Upper lobe of left lung (tissue), 6 donors: ENCODE results near the gene WNT6. TPM values are rescaled to one million over a fixed set of nuclear protein-coding genes. Genes with fewer than 3 reads are reported as not detected.

Source experiments
- ATAC-seq, 2 donors: fragments of 200-7000 bp; cut with Tn5 transposase; one replicate each; pipeline ENCODE4 v1.9.1; 2022; ENCODE audit warnings: mild to moderate bottlenecking in 2 of 2, moderate library complexity in 2 of 2; ENCODE audit not compliant: low FRiP score in 2 of 2
- DNase-seq, 2 donors: peaks; one replicate each; pipeline ENCODE4 v3.0.0-alpha.2; 2019 to 2020
- H3K27ac ChIP-seq, 4 donors: fragments of 200-600 bp; sonication (generic); one replicate each; pipeline ENCODE4 v1.5.1; 2016 to 2019
- H3K27me3 ChIP-seq, 4 donors: fragments of 200-600 bp; sonication (generic); one replicate each; pipeline ENCODE4 v1.5.1; 2017 to 2019
- H3K36me3 ChIP-seq, 4 donors: fragments of 200-600 bp; sonication (generic); one replicate each; pipeline ENCODE4 v1.5.1; 2016 to 2019
- H3K4me1 ChIP-seq, 4 donors: fragments of 200-600 bp; sonication (generic); one replicate each; pipeline ENCODE4 v1.5.1; 2018 to 2019
- H3K4me3 ChIP-seq, 4 donors: fragments of 200-600 bp; sonication (generic); one replicate each; pipeline ENCODE4 v1.5.1; 2017 to 2019; ENCODE audit warnings: mild to moderate bottlenecking in 2 of 4, moderate library complexity in 1 of 4
- H3K9me3 ChIP-seq, 4 donors: fragments of 200-600 bp; sonication (generic); one replicate each; pipeline ENCODE4 v1.5.1; 2018 to 2019
- CTCF ChIP-seq, 6 experiments: fragments of 450-650 bp in 4 of 6; fragments of 200-600 bp in 2 of 6; sonication (generic) in 2 of 6; IDR thresholded peaks; one replicate each; pipeline ENCODE4 v1.5.1; 2016 to 2019; ENCODE audit warnings: antibody characterized with exemption in 6 of 6
- EP300 ChIP-seq, 4 donors: sonication (generic); formaldehyde crosslinking; IDR thresholded peaks; one replicate each; pipeline ENCODE4 v1.5.1; 2017; ENCODE audit warnings: antibody characterized with exemption in 4 of 4, control low read depth in 2 of 4
- POLR2A ChIP-seq, 4 donors: fragments of 450-650 bp; IDR thresholded peaks; one replicate each; pipeline ENCODE4 v1.5.1; 2016 to 2017; ENCODE audit warnings: antibody characterized with exemption in 4 of 4, mild to moderate bottlenecking in 2 of 4
- POLR2AphosphoS5 ChIP-seq, 2 donors: sonication (generic); formaldehyde crosslinking; IDR thresholded peaks; one replicate each; pipeline ENCODE4 v1.5.1; 2017; ENCODE audit warnings: antibody characterized with exemption in 2 of 2
- WGBS, 2 donors: methylation state at CpG; one replicate each; pipeline ENCODE4 v1.1.5; 2017 to 2018; 5-methylcytosine and 5-hydroxymethylcytosine counted together
- total RNA-seq, 6 donors: library from RNA; depleted of rRNA in 4 of 6; stranded (reverse); fragments of >200 nt in 4 of 6; gene quantifications; one replicate each; pipeline versions ENCODE4 v1.1.0 to v1.2.1, GENCODE V29; 2016 to 2021
- donor health status: DM: no; HTN: no; CAD: no; lungs with moderate emphysema.
- donor health status: DM: no; HTN: yes; CAD: no; lungs with severe emphysema.

The WNT6 gene
- total RNA-seq, 6 donors from 2014 or later = 0.31 to 4.2 (median 0.44) TPM; not detected in 3

- Histone ChIP-seq H3K36me3 (no peaks in the 10 kb centered on the region), H3K4me3 (peak overlapping the region in 2 of 4 donors; percentile 11 to 27), H3K4me1 (peaks cover 31 to 37% (median 35%) of the 10 kb centered on the region in 4 donors), H3K27ac (no peak overlapping the region), H3K9me3 (no peaks in the 10 kb centered on the region), H3K27me3 (peaks cover 3 to 48% (median 22%) of the 10 kb centered on the region in 4 donors)
- 2 to 7% methylated on average over 14 to 31 of the region's 34 CpGs for WGBS, 2 donors
- DNase-seq (peak in 1 of 2 donors; percentile 85), ATAC-seq (no peak)
- TF ChIP-seq EP300 (IDR thresholded peaks at IDR 0.05) = no peak
Observed at GRCh38 chr2:218897394-218898108, 37.9 kb downstream of the WNT6 start.

DNA sequence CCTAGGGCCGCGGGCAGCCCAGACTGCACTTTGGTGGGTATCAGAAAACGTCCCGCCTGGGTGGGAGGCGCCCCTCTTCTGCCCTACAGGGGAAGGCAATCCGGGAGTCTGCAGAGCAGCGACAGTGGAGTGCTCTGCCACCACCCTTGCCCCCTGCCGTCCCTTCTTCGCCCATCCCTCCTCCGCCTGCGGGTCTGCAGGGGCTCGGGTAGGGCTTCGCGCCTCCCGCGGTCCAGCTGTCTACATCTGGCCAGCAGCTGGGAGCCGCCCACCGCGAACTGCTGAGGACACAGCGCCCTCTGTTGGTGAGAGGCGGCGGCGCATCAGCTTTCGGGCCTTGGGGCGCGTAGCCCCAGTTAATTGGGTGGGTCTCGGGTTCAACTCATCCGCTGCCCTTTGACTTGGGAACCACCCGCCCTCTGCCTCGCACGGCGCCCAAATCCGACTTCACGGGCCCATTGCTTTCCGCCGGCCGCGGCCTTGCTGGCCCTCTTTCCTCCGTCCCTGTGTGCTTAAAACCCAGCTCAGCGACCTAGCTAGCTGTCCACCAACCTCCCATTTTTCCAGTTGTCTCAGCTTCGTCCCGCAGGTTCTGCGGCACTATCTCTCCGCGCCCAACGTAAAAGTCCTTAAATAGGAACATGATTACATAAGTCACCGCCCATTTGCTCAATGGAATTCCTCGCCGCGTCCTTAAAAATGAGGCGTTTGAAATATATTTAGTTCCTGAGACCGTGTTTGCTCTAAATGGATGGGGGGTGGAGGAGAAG, 38.7 kb downstream of the WNT6 start:
- H3K9me3 ChIP-seq = no peaks in the 10 kb centered on the region
- H3K4me1 ChIP-seq = peaks cover 25 to 30% (median 29%) of the 10 kb centered on the region in 4 donors
- no peaks in the 10 kb centered on the region for H3K36me3 ChIP-seq
- no peak overlapping the region for H3K27ac ChIP-seq
- DNase-seq = peak; percentile 70 to 95
- peaks cover 3 to 43% (median 20%) of the 10 kb centered on the region in 4 donors for H3K27me3 ChIP-seq
- H3K4me3 ChIP-seq = peak overlapping the region in 1 of 4 donors; percentile 1
- TF ChIP-seq CTCF (IDR thresholded peaks at IDR 0.05) (peak; percentile 89 to 97 (median 95)), POLR2AphosphoS5 (IDR thresholded peaks at IDR 0.05) (peak in 1 of 2 donors; percentile 34), EP300 (IDR thresholded peaks at IDR 0.05) (no peak), POLR2A (IDR thresholded peaks at IDR 0.05) (no peak)
- ATAC-seq = peak; percentile 82 to 92
- 6% methylated on average over 31 of the region's 52 CpGs for WGBS, 2 donors

GRCh38 chr2:218899147-218899546, 39.5 kb downstream of the WNT6 start:
- no peak overlapping the region for H3K4me3 ChIP-seq
- ATAC-seq = no peak
- DNase-seq = no peak
- H3K36me3 ChIP-seq = no peaks in the 10 kb centered on the region
- H3K9me3 ChIP-seq = no peaks in the 10 kb centered on the region
- whole genome bisulfite sequencing, 2 donors = 28 to 38% methylated on average over 12 of the region's 12 CpGs
- peaks cover 21 to 25% (median 25%) of the 10 kb centered on the region in 4 donors for H3K4me1 ChIP-seq
- no peak overlapping the region for H3K27ac ChIP-seq
- H3K27me3 ChIP-seq = peaks cover 3 to 36% (median 20%) of the 10 kb centered on the region in 4 donors
- TF ChIP-seq EP300 (IDR thresholded peaks at IDR 0.05) (no peak), POLR2A (IDR thresholded peaks at IDR 0.05) (no peak), POLR2AphosphoS5 (IDR thresholded peaks at IDR 0.05) (no peak), CTCF (IDR thresholded peaks at IDR 0.05) (no peak)

GRCh38 chr2:218902427-218902826, 42.8 kb downstream of the WNT6 start:
- no peaks in the 10 kb centered on the region for H3K36me3 ChIP-seq
- H3K9me3 ChIP-seq = no peaks in the 10 kb centered on the region
- peaks cover 12 to 13% (median 13%) of the 10 kb centered on the region in 4 donors for H3K4me1 ChIP-seq
- peaks cover under 1 to 16% (median 9%) of the 10 kb centered on the region in 4 donors for H3K27me3 ChIP-seq
- no peak for DNase-seq
- 75 to 91% methylated on average over 4 of the region's 4 CpGs for WGBS, 2 donors
- ATAC-seq = no peak
- H3K4me3 ChIP-seq = no peak overlapping the region
- no peak overlapping the region for H3K27ac ChIP-seq
- TF ChIP-seq POLR2A (IDR thresholded peaks at IDR 0.05) (no peak), POLR2AphosphoS5 (IDR thresholded peaks at IDR 0.05) (no peak), CTCF (IDR thresholded peaks at IDR 0.05) (no peak), EP300 (IDR thresholded peaks at IDR 0.05) (no peak)

DNA sequence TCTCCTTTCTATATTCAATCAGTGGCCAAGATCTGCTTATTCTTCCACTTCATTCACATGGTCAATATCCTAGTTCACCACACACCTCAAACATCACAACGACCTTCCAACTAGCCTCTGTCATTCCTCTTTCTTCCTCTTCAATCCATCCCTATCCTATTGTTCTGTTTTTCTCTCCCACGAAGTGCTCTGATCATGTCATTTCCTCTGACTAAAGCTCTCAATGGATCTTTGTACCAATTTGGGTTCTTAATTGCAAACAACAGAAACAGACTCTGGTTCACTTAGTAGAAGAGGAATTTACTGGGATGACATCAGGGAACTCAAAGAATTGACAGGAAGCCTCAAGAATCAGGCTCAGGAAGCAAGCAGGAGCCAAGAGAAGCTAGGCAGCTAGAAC, 44.6 kb downstream of the WNT6 start:
- DNase-seq = no peak
- TF ChIP-seq CTCF (IDR thresholded peaks at IDR 0.05) (no peak), EP300 (IDR thresholded peaks at IDR 0.05) (no peak)
- Histone ChIP-seq H3K27ac (no peak overlapping the region), H3K4me1 (peaks cover under 1 to 9% (median 2%) of the 10 kb centered on the region in 4 donors), H3K9me3 (no peaks in the 10 kb centered on the region), H3K36me3 (no peaks in the 10 kb centered on the region), H3K27me3 (peaks cover 0 to 2% (median 0%) of the 10 kb centered on the region in 4 donors), H3K4me3 (no peak overlapping the region)
- no peak for ATAC-seq
- 9 to 15% methylated on average over 2 of the region's 2 CpGs for WGBS, 2 donors
